OCI-LY1 (cell line): ENCODE results near the gene ENPEP.

Experiments used
- H2AFZ ChIP-seq: fragments of 200-600 bp; sonication (generic), shearing (Covaris generic); 2 replicates; pipeline ENCODE4 v1.6.0; 2014; ENCODE audit warnings: antibody characterized with exemption, mild to moderate bottlenecking, low read length
- H3F3A ChIP-seq: fragments of 200-600 bp; sonication (generic), shearing (Covaris generic); 2 replicates; pipeline ENCODE4 v1.6.0; 2014; ENCODE audit warnings: mild to moderate bottlenecking, antibody characterized with exemption, low read length, moderate library complexity; ENCODE audit not compliant: insufficient read depth
- H3K27ac ChIP-seq: fragments of 200-600 bp; sonication (generic); 2 replicates; pipeline ENCODE4 v1.5.1; 2014; ENCODE audit warnings: low read length, mixed run types, mild to moderate bottlenecking, low read depth; ENCODE audit not compliant: poor library complexity, severe bottlenecking
- H3K27me3 ChIP-seq: fragments of 200-600 bp; sonication (generic); 2 replicates; pipeline ENCODE4 v1.6.0; 2014; ENCODE audit warnings: antibody characterized with exemption, mild to moderate bottlenecking, low read length, moderate library complexity; ENCODE audit not compliant: insufficient read depth
- H3K36me3 ChIP-seq: fragments of 200-600 bp; sonication (generic); 2 replicates; pipeline ENCODE4 v1.6.1; 2014; ENCODE audit warnings: mild to moderate bottlenecking, antibody characterized with exemption, low read length, moderate library complexity, mixed read lengths; ENCODE audit not compliant: insufficient read depth
- H3K4me1 ChIP-seq: fragments of 200-600 bp; sonication (generic); 2 replicates; pipeline ENCODE4 v1.5.1; 2014; ENCODE audit warnings: mild to moderate bottlenecking, low read length, moderate library complexity; ENCODE audit not compliant: insufficient read depth, severe bottlenecking
- H3K4me2 ChIP-seq: fragments of 200-600 bp; sonication (generic), shearing (Covaris generic); 2 replicates; pipeline ENCODE4 v1.6.1; 2014; ENCODE audit warnings: low read length
- H3K4me3 ChIP-seq: fragments of 200-600 bp; sonication (generic); 2 replicates; pipeline ENCODE4 v1.5.1; 2014; ENCODE audit warnings: low read length, low read depth, mild to moderate bottlenecking, mixed read lengths; ENCODE audit not compliant: poor library complexity, severe bottlenecking
- H3K79me2 ChIP-seq: fragments of 200-600 bp; shearing (Covaris generic); 2 replicates; pipeline ENCODE4 v1.6.1; 2016; ENCODE audit warnings: mixed run types, low read length, mixed read lengths; ENCODE audit not compliant: insufficient read depth
- H3K9ac ChIP-seq: fragments of 200-600 bp; sonication (generic), shearing (Covaris generic); 2 replicates; pipeline ENCODE4 v1.6.1; 2014; ENCODE audit warnings: mild to moderate bottlenecking, low read length, mixed read lengths
- H3K9me2 ChIP-seq: fragments of 200-600 bp; sonication (generic), shearing (Covaris generic); 2 replicates; pipeline ENCODE4 v1.6.1; 2014; ENCODE audit warnings: low read depth, mild to moderate bottlenecking, low read length, mixed read lengths
- H3K9me3 ChIP-seq: fragments of 200-600 bp; shearing (Covaris generic); 2 replicates; pipeline ENCODE4 v1.6.1; 2014; ENCODE audit warnings: low read length, mixed read lengths
- H4K20me1 ChIP-seq: fragments of 200-600 bp; sonication (generic), shearing (Covaris generic); 2 replicates; pipeline ENCODE4 v1.6.0; 2016; ENCODE audit warnings: mild to moderate bottlenecking, low read length; ENCODE audit not compliant: insufficient read depth
- EZH2 ChIP-seq: fragments of 200-600 bp; sonication (generic), shearing (Covaris generic); IDR thresholded peaks from 2 replicates; pipeline ENCODE4 v1.8.0; 2017; ENCODE audit warnings: borderline replicate concordance, mixed run types, mild to moderate bottlenecking, antibody characterized with exemption, low read length, moderate library complexity, mixed read lengths
- TF ChIP-seq, protein P1 (sequence below): fragments of 200-600 bp; sonication (generic), shearing (Covaris generic); IDR thresholded peaks from 2 replicates; pipeline ENCODE4 v1.5.1; 2017; ENCODE audit warnings: mild to moderate bottlenecking, antibody characterized with exemption, low read length, moderate library complexity, mixed read lengths

The ENPEP gene

DNA sequence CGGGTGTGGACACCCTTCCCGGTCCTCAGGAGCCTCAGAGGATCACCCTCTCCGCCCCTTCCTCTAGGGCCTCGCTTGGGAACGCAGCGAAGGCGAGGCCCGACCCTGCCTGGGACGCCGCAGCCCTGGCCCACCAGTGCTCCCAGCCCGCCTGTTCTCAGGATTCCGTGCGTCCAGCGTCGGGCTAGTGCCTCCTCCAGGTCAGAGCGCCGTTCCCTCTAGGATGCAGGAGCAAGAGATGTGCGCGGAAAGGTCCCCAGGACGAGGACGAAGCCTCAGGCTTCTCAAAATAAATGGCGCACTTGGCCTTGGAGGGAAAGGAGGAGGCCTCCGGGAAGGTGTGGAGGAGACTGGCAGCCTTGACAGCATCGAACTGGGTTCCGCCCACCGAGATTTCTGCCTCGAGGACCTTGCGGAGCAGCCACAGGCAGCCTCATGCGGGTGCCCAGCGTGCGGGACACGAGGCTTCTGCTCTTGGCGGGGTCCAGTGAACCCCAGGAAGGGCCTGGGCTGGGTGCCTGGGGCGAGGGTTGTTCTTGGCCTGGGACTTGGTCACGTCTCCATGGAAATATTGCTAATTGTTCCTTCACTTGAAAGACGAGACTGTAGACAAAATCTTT lies 111.8 kb downstream of the ENPEP start:
- TF ChIP-seq, protein P1, sequence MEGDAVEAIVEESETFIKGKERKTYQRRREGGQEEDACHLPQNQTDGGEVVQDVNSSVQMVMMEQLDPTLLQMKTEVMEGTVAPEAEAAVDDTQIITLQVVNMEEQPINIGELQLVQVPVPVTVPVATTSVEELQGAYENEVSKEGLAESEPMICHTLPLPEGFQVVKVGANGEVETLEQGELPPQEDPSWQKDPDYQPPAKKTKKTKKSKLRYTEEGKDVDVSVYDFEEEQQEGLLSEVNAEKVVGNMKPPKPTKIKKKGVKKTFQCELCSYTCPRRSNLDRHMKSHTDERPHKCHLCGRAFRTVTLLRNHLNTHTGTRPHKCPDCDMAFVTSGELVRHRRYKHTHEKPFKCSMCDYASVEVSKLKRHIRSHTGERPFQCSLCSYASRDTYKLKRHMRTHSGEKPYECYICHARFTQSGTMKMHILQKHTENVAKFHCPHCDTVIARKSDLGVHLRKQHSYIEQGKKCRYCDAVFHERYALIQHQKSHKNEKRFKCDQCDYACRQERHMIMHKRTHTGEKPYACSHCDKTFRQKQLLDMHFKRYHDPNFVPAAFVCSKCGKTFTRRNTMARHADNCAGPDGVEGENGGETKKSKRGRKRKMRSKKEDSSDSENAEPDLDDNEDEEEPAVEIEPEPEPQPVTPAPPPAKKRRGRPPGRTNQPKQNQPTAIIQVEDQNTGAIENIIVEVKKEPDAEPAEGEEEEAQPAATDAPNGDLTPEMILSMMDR = no peak
- no peak for TF ChIP-seq EZH2
- H4K20me1 ChIP-seq = no peaks in the 10 kb centered on the region
- no peak overlapping the region for H2AFZ ChIP-seq
- no peaks in the 10 kb centered on the region for H3K9me3 ChIP-seq
- H3K79me2 ChIP-seq = no peaks in the 10 kb centered on the region
- H3K9ac ChIP-seq = no peak overlapping the region
- no peak overlapping the region for H3K27ac ChIP-seq
- H3K4me1 ChIP-seq = no peaks in the 10 kb centered on the region
- no peaks in the 10 kb centered on the region for H3K9me2 ChIP-seq
- no peaks in the 10 kb centered on the region for H3F3A ChIP-seq
- no peaks in the 10 kb centered on the region for H3K36me3 ChIP-seq
- H3K4me2 ChIP-seq = no peak overlapping the region
- no peak overlapping the region for H3K4me3 ChIP-seq
- H3K27me3 ChIP-seq = no peaks in the 10 kb centered on the region

DNA sequence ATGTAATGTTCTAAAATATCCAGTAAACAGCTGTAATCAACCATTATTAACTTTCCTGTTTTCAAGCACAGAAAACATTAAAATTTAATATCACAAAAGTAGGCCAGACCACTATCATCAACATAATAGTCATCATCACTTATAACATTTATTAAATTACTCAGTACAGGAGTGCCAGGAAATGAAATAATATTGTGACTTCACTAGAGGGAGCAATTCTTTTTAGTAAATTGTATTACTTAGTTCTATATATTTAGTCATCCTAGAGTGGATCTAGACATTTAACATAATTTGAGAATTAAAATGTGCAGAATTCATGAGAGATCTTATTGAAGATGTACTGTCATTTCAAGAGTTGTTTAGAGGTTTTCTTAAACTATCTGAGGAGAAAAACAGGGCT lies 113.3 kb downstream of the ENPEP start:
- Histone ChIP-seq H3K27me3 (no peaks in the 10 kb centered on the region), H3K4me1 (no peaks in the 10 kb centered on the region), H3K27ac (no peak overlapping the region), H2AFZ (no peak overlapping the region), H3K4me3 (no peak overlapping the region), H3K9me3 (no peaks in the 10 kb centered on the region), H3F3A (no peaks in the 10 kb centered on the region), H4K20me1 (no peaks in the 10 kb centered on the region), H3K36me3 (no peaks in the 10 kb centered on the region), H3K79me2 (no peaks in the 10 kb centered on the region), H3K9me2 (no peaks in the 10 kb centered on the region), H3K9ac (no peak overlapping the region), H3K4me2 (no peak overlapping the region)
- TF ChIP-seq, protein P1 = peak; percentile 36
- TF ChIP-seq EZH2 = no peak

DNA sequence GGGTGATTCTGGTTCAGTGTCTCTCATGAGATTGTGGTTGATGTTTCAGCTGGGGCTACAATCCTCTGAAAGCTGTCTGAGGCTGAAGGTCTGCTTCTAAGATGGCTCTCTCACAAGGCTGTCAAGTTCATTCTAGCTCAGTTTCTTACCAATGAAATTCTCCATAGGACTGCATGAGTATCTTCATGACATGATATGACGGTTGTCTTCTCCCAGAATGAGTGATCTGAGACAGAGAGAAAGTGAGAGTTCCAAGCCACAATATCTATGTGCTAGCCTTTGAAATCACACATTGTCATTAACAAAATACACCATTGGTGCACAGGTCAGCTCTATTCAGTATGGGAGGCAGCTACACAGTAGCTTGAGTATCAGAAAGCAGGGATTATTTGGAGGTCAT lies 119.6 kb downstream of the ENPEP start:
- Histone ChIP-seq H3K4me1 (no peaks in the 10 kb centered on the region), H3K9ac (no peak overlapping the region), H4K20me1 (no peaks in the 10 kb centered on the region), H3K4me2 (no peak overlapping the region), H3K9me2 (no peaks in the 10 kb centered on the region), H2AFZ (no peak overlapping the region), H3K4me3 (no peak overlapping the region), H3K79me2 (no peaks in the 10 kb centered on the region), H3K27ac (no peak overlapping the region), H3F3A (no peaks in the 10 kb centered on the region), H3K9me3 (peaks cover 4% of the 10 kb centered on the region; the same call in 1 of the 2 replicates), H3K36me3 (no peaks in the 10 kb centered on the region), H3K27me3 (no peaks in the 10 kb centered on the region; the same call in 1 of the 2 replicates)
- TF ChIP-seq, protein P1 = no peak
- TF ChIP-seq EZH2 = no peak
